H1 (cell line): Measurements from ENCODE around the gene TNS3. TPM values are rescaled to one million over a fixed set of nuclear protein-coding genes. Genes with fewer than 3 reads are reported as not detected.

Experiments used
- CTCF ChIA-PET: fragments of 300-600 bp; sonication (Branson Sonifier 250); formaldehyde crosslinking; loops from one replicate; lab custom pipeline; 2021; ENCODE audit not compliant: partially characterized antibody; lab: Charles Lee
- POLR2A ChIA-PET: fragments of 300-600 bp; sonication (Branson Sonifier 250); formaldehyde crosslinking; loops from one replicate; lab custom pipeline; 2021; ENCODE audit warnings: inconsistent platforms; ENCODE audit not compliant: partially characterized antibody; lab: Charles Lee
- DNase-seq, 2 experiments: peaks; one replicate each; pipeline versions ENCODE4 v3.0.0 to v3.0.0-alpha.2; 2010 to 2022; ENCODE audit warnings: low spot score in 2 of 2, low read depth in 1 of 2, mixed read lengths in 1 of 2
- FAIRE-seq: peaks from 2 replicates; lab custom pipeline; 2011; peaks lifted over from hg19 to GRCh38; lab: Jason Lieb, UNC
- H2AFZ ChIP-seq: 2 replicates; pipeline ENCODE4 v1.8.1; 2012; ENCODE audit warnings: low read length, inconsistent platforms
- H2AK5ac ChIP-seq: 2 replicates; pipeline ENCODE4 v1.6.1; 2013; ENCODE audit warnings: low read depth, low read length
- H2BK120ac ChIP-seq: replicated peaks from 2 replicates; pipeline ENCODE3; 2013; ENCODE audit warnings: low read depth, low read length, inconsistent platforms
- H2BK12ac ChIP-seq: 2 replicates; pipeline ENCODE4 v1.6.1; 2013; ENCODE audit warnings: low read depth, low read length
- H2BK15ac ChIP-seq: 2 replicates; pipeline ENCODE4 v1.6.1; 2013; ENCODE audit warnings: low read length
- H2BK20ac ChIP-seq: 2 replicates; pipeline ENCODE4 v1.6.1; 2013; ENCODE audit warnings: low read length
- H2BK5ac ChIP-seq: 2 replicates; pipeline ENCODE4 v1.6.1; 2013; ENCODE audit warnings: low read depth, low read length
- H3K14ac ChIP-seq: 2 replicates; pipeline ENCODE4 v1.6.1; 2013; ENCODE audit warnings: inconsistent platforms; ENCODE audit not compliant: insufficient read length
- H3K18ac ChIP-seq: 2 replicates; pipeline ENCODE4 v1.6.1; 2013; ENCODE audit warnings: low read length; ENCODE audit errors: extremely low read depth
- H3K23ac ChIP-seq: 2 replicates; pipeline ENCODE4 v1.6.1; 2013; ENCODE audit warnings: inconsistent platforms; ENCODE audit not compliant: insufficient read length
- H3K23me2 ChIP-seq: 2 replicates; pipeline ENCODE4 v1.6.1; 2013; ENCODE audit warnings: low read depth, low read length
- H3K27ac ChIP-seq: 2 replicates; pipeline ENCODE4 v1.6.1; 2011; ENCODE audit warnings: low read depth, low read length, inconsistent platforms
- H3K27me3 ChIP-seq, 4 experiments: replicated peaks in 1 of 4; 1 replicate in 1 of 4; 2 replicates in 3 of 4; pipeline versions ENCODE4 v1.6.1 to v1.8.1; 2011 to 2013; ENCODE audit warnings: low read length in 3 of 4, mild to moderate bottlenecking in 3 of 4, inconsistent platforms in 2 of 4, mixed read lengths in 2 of 4, moderate library complexity in 1 of 4; ENCODE audit not compliant: control insufficient read depth in 3 of 4, insufficient read depth in 3 of 4; ENCODE audit errors: extremely low read depth in 1 of 4
- H3K36me3 ChIP-seq, 4 experiments: 2 replicates each; pipeline versions ENCODE4 v1.6.1 to v1.8.1; 2011 to 2013; ENCODE audit warnings: mild to moderate bottlenecking in 4 of 4, low read length in 3 of 4, moderate library complexity in 2 of 4, control low read depth in 1 of 4, inconsistent platforms in 1 of 4; ENCODE audit not compliant: insufficient read depth in 4 of 4, control insufficient read depth in 2 of 4
- H3K4ac ChIP-seq: replicated peaks from 2 replicates; pipeline ENCODE3; 2013; ENCODE audit warnings: low read length, low read depth, mixed read lengths, inconsistent platforms; ENCODE audit not compliant: insufficient read length
- H3K4me1 ChIP-seq, 4 experiments: replicated peaks in 1 of 4; 1 replicate in 1 of 4; 2 replicates in 3 of 4; pipeline versions ENCODE4 v1.6.1 to v1.8.1; 2011 to 2013; ENCODE audit warnings: low read length in 3 of 4, inconsistent platforms in 2 of 4, mixed read lengths in 1 of 4; ENCODE audit not compliant: insufficient read depth in 4 of 4, control insufficient read depth in 3 of 4
- H3K4me2 ChIP-seq, 2 experiments: 2 replicates each; pipeline versions ENCODE4 v1.6.1 to v1.8.1; 2011 to 2013; ENCODE audit warnings: low read depth in 2 of 2, low read length in 2 of 2, control low read depth in 1 of 2, inconsistent platforms in 1 of 2, mild to moderate bottlenecking in 1 of 2; ENCODE audit not compliant: insufficient read depth in 1 of 2
- H3K4me3 ChIP-seq, 4 experiments: fragments of 200-600, 300-600 bp in 1 of 4; sonication (generic), shearing (Covaris generic), sonication (Bioruptor Twin) in 1 of 4; 2 replicates each; pipeline versions ENCODE4 v1.5.1 to v1.8.1; 2011 to 2016; ENCODE audit warnings: low read length in 4 of 4, low read depth in 3 of 4, control low read depth in 2 of 4, inconsistent platforms in 2 of 4, mild to moderate bottlenecking in 2 of 4, mixed read lengths in 1 of 4, moderate library complexity in 1 of 4; ENCODE audit not compliant: insufficient read depth in 2 of 4; ENCODE audit errors: extremely low read depth in 1 of 4
- H3K56ac ChIP-seq: replicated peaks from 2 replicates; pipeline ENCODE3; 2013; ENCODE audit warnings: low read depth, mild to moderate bottlenecking, mixed read lengths, low read length, inconsistent platforms; ENCODE audit not compliant: insufficient read length
- H3K79me1 ChIP-seq: 2 replicates; pipeline ENCODE4 v1.6.1; 2013; ENCODE audit warnings: low read depth, low read length, control low read depth
- H3K79me2 ChIP-seq, 2 experiments: 2 replicates each; pipeline versions ENCODE4 v1.6.1 to v1.8.1; 2012 to 2013; ENCODE audit warnings: low read length in 2 of 2, mild to moderate bottlenecking in 2 of 2, inconsistent platforms in 1 of 2; ENCODE audit not compliant: insufficient read depth in 2 of 2, control insufficient read depth in 1 of 2
- H3K9ac ChIP-seq, 4 experiments: replicated peaks in 1 of 4; 1 replicate in 1 of 4; 2 replicates in 3 of 4; pipeline versions ENCODE4 v1.6.1 to v1.8.1; 2011 to 2013; ENCODE audit warnings: low read depth in 3 of 4, low read length in 3 of 4, control low read depth in 2 of 4, mild to moderate bottlenecking in 2 of 4, moderate library complexity in 2 of 4, inconsistent platforms in 1 of 4; ENCODE audit errors: extremely low read depth in 1 of 4
- H3K9me3 ChIP-seq, 2 experiments: 2 replicates each; pipeline versions ENCODE4 v1.6.1 to v1.8.1; 2012 to 2013; ENCODE audit warnings: mild to moderate bottlenecking in 2 of 2, moderate library complexity in 2 of 2, control low read depth in 1 of 2, inconsistent platforms in 1 of 2, low read depth in 1 of 2, low read length in 1 of 2, mixed read lengths in 1 of 2; ENCODE audit not compliant: insufficient read depth in 2 of 2
- H4K20me1 ChIP-seq, 2 experiments: replicated peaks in 1 of 2; 2 replicates each; pipeline versions ENCODE3 to v1.8.1; 2011 to 2013; ENCODE audit warnings: inconsistent platforms in 2 of 2, low read length in 2 of 2, mild to moderate bottlenecking in 1 of 2; ENCODE audit not compliant: insufficient read depth in 2 of 2, control insufficient read depth in 1 of 2
- H4K5ac ChIP-seq: 2 replicates; pipeline ENCODE4 v1.6.1; 2013; ENCODE audit warnings: low read length, low read depth, mixed read lengths, inconsistent platforms; ENCODE audit not compliant: insufficient read length
- H4K8ac ChIP-seq: 2 replicates; pipeline ENCODE4 v1.8.0; 2013; ENCODE audit warnings: mild to moderate bottlenecking, moderate library complexity, low read length, inconsistent platforms; ENCODE audit not compliant: insufficient read depth; ENCODE audit errors: extremely low read depth
- H4K91ac ChIP-seq: replicated peaks from 2 replicates; pipeline ENCODE3; 2013; ENCODE audit warnings: low read length, mixed read lengths, inconsistent platforms; ENCODE audit not compliant: insufficient read length
- ATF3 ChIP-seq: IDR thresholded peaks from 2 replicates; pipeline ENCODE4 v1.6.1; 2011; ENCODE audit warnings: low read depth, mild to moderate bottlenecking, low read length; ENCODE audit not compliant: insufficient read depth
- BACH1 ChIP-seq: IDR thresholded peaks from 2 replicates; pipeline ENCODE4 v1.6.1; 2012; ENCODE audit warnings: low read length, improper control_type of control experiment
- HDAC6 ChIP-seq: IDR thresholded peaks from one replicate; pipeline ENCODE4 v1.7.1; 2012; ENCODE audit warnings: low read depth, mild to moderate bottlenecking, inconsistent platforms, low read length, moderate library complexity
- MAX ChIP-seq: IDR thresholded peaks from 2 replicates; pipeline ENCODE4 v1.6.1; 2012; ENCODE audit warnings: inconsistent platforms
- RAD21 ChIP-seq, 2 experiments: IDR thresholded peaks in 1 of 2; conservative IDR thresholded peaks in 1 of 2; 2 replicates each; pipeline ENCODE4 v1.6.1; 2011; ENCODE audit warnings: low read depth in 2 of 2, low read length in 2 of 2, improper control_type of control experiment in 1 of 2, inconsistent platforms in 1 of 2, mild to moderate bottlenecking in 1 of 2, moderate library complexity in 1 of 2
- RFX5 ChIP-seq: IDR thresholded peaks from 2 replicates; pipeline ENCODE4 v1.6.1; 2011; ENCODE audit warnings: low read depth, low read length, improper control_type of control experiment, borderline replicate concordance
- SIN3A ChIP-seq, 2 experiments: IDR thresholded peaks in 1 of 2; conservative IDR thresholded peaks in 1 of 2; 2 replicates each; pipeline ENCODE4 v1.6.1; 2011 to 2012; ENCODE audit warnings: low read length in 2 of 2, improper control_type of control experiment in 1 of 2, low read depth in 1 of 2, mild to moderate bottlenecking in 1 of 2
- TBP ChIP-seq: IDR thresholded peaks from 2 replicates; pipeline ENCODE4 v1.6.1; 2011; ENCODE audit warnings: low read depth, low read length, improper control_type of control experiment
- WGBS, 2 experiments: shearing (Covaris generic) in 1 of 2; methylation state at CpG; one replicate each; pipeline versions ENCODE4 v1.1.6 to v1.1.7; 2013 to 2015; ENCODE audit warnings: low lambda C conversion rate in 2 of 2, mixed read lengths in 2 of 2, inconsistent platforms in 1 of 2, low coverage in 1 of 2, missing lambda C conversion rate in 1 of 2; ENCODE audit not compliant: insufficient replicate concordance in 2 of 2, insufficient coverage in 1 of 2, insufficient read length in 1 of 2; ENCODE audit errors: extremely low coverage in 1 of 2, missing lambda C conversion rate in 1 of 2; 5-methylcytosine and 5-hydroxymethylcytosine counted together
- polyA plus RNA-seq, 7 experiments: library from polyadenylated mRNA; depleted of rRNA in 3 of 7; stranded (reverse) in 5 of 7; unstranded in 2 of 7; fragments of >200 nt in 5 of 7; fragments of 200-250 nt in 2 of 7; gene quantifications; 1 replicate in 5 of 7; 2 replicates in 1 of 7; 4 replicates in 1 of 7; pipeline versions ENCODE4 v1.2.1 to v1.2.3, GENCODE V29; 2011 to 2013; ENCODE audit warnings: missing spikeins in 2 of 7, mixed read lengths in 2 of 7
- total RNA-seq: library from RNA; stranded (reverse); fragmentation: NEBNext Ultra II Directional; extraction: Animal tissue kit (Norgen Biotek cat#: 25700); gene quantifications from 2 replicates; pipeline ENCODE4 v1.2.1, GENCODE V29; 2021

Gene TNS3
- total and polyA plus RNA-seq, 2 of the 8 experiments (the other 6 are each of a cell fraction or from before 2014, with no cell fraction given) = 11.9 to 24.2 TPM

- Histone ChIP-seq H3K9ac (no peak overlapping the region), H3K14ac (no peak overlapping the region), H2BK120ac (no peak overlapping the region), H3K27me3 (no peaks in the 10 kb centered on the region), H3K4me1 (no peaks in the 10 kb centered on the region), H3K79me2 (no peaks in the 10 kb centered on the region), H3K36me3 (peaks cover 0 to 17% (median 0%) of the 10 kb centered on the region in 4 experiments; a peak in 2 of 8 replicates), H3K4ac (no peak overlapping the region), H3K23ac (no peak overlapping the region), H3K56ac (no peak overlapping the region), H2AFZ (no peak overlapping the region), H3K4me3 (no peak overlapping the region), H3K23me2 (no peaks in the 10 kb centered on the region), H3K27ac (no peak overlapping the region), H4K91ac (no peak overlapping the region), H2BK15ac (no peak overlapping the region), H3K4me2 (no peak overlapping the region), H4K8ac (0 out of 2 replicates have a peak overlapping the region, but pooled peaks have one; percentile 30), H4K20me1 (peaks cover 0 to 3% of the 10 kb centered on the region in 2 experiments), H3K79me1 (no peaks in the 10 kb centered on the region; the same call in 1 of the 2 replicates), H2BK5ac (no peak overlapping the region; the same call in 1 of the 2 replicates), H2BK20ac (no peak overlapping the region), H3K9me3 (no peaks in the 10 kb centered on the region), H2AK5ac (no peak overlapping the region), H2BK12ac (no peak overlapping the region), H4K5ac (no peak overlapping the region), H3K18ac (no peak overlapping the region)
- 87% methylated on average over 17 of the region's 17 CpGs; no CpG with 5 or more reads in 1 of the 2 experiments for WGBS, 2 experiments
- POLR2A ChIA-PET = no interaction called here
- CTCF ChIA-PET = interaction anchor here (1.0 kb wide), 3 partner anchors 18 to 397 kb away, joined by 3 to 4 read pairs (median 3); no protein-coding TSS in a partner anchor
- TF ChIP-seq SIN3A (conservative IDR thresholded peaks at IDR 0.05 in 1 of 2, IDR thresholded peaks at IDR 0.05 in 1 of 2; ENCODE audit: low read depth in 1 of 2, low read length in 2 of 2) = no peak
- TF ChIP-seq HDAC6 = no peak
- TF ChIP-seq RFX5 = no peak
- TF ChIP-seq ATF3 = no peak
- no peak for TF ChIP-seq RAD21 (IDR thresholded peaks at IDR 0.05 in 1 of 2, conservative IDR thresholded peaks at IDR 0.05 in 1 of 2; ENCODE audit: low read depth in 2 of 2, low read length in 2 of 2)
- TF ChIP-seq BACH1 = no peak
- TF ChIP-seq TBP = no peak
- TF ChIP-seq MAX = no peak
- FAIRE-seq (no peak), DNase-seq (no peak)
Observed at GRCh38 chr7:47413526-47414341, 168.2 kb downstream of the TNS3 start.
